NCI-H2196 treated with DMSO at 0.1 percent for 48 hours (cell line): ENCODE measurements around the gene COA8.

ENCODE experiments used
- DNase-seq: peaks from one replicate; lab custom pipeline; 2025; ENCODE audit not compliant: unreplicated experiment; lab: John Stamatoyannopoulos, UW

The COA8 gene

DNA sequence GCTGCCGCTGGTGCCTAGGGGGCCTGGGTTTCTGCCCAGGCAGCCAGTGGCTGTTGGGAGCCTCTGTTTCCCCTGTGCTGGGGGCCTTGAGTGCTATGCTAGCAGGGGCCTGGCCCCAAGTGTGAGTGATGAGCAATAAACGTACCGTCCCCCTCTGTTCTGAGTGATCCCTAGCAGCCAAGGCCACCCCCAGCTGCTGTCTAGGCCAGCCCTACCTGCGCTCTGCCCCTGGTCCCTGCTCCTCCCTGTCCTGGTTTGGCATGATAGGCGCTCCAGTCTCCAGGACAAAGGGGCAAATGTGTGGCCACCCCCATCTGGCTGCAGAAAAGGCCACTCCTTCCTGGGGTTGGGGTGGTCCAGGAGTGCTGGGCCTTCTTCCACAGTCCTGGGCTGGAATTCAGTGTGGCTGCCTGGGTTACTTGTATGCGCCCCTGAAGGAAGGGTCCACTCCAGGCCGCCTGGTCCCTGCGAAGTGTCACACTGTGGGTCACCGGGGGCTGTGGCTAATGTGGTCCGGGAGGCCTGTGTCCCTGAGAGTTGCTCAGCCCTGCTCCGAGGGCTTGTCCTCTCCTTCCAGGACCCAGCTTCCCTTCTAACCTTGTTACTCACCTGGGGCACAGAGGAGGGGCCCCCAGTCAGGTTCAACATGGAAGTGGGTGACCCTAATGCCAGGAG, 26.7 kb upstream of the COA8 start:
- no peak for DNase-seq

DNA sequence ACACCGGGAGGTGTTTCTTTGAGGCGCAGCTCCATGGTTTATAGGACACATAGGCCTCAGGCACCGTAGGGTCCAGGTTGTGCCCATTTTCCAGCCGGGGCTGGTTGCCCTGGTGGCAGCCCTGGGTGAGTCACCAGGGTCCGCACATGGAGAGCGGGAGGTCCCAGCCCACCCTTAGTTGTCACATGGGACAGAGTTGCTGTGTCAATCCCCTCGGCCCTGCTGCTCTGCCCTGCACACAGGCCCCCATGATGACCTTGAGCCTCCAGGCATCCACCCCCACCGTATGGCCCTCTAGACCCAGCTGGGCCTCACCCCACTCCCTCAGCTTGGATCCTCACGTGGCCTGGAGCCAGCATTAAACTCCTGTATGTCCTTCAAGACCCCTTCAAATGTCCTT, 26.1 kb upstream of the COA8 start:
- no peak for DNase-seq

DNA sequence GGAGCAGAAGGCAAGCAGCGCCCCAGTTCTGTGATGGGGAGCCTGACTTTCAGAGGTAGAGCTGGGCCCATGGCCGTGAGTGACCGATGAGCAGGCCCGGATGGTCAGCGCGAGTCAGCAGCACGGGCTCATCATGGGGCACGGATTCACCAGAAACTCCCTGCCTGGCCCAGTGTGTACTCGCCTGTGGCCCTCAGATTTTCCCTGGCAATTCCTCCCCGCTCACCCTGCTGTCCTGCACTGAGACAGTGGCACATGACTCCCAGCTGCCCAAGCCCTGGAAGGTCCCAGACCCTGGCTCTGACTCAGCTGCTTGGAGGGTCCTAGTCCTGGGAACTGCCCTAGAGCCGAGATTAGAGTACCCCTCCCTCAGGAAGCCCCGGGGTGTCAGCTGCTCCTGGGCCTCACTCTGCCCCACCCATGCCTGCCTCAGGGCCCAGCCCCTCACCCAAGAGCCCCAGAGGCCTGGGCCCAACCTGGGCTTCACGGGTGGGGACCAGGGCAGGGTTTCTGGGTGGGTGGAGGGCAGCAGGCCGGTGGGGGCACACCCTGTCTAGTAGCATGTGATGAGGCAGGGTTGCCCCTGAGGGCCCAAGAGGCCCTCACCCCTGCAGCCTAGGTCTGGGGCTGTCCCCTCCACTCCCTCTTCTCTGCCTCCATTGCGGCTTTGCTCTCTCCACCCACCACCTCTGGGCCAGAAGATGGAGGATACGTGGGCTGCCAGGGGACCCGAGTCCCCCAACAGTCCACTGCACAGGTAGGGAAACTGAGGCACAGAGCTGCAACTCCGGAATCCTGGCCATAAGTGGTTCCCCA, 25.4 kb upstream of the COA8 start:
- DNase-seq, result no peak

DNA sequence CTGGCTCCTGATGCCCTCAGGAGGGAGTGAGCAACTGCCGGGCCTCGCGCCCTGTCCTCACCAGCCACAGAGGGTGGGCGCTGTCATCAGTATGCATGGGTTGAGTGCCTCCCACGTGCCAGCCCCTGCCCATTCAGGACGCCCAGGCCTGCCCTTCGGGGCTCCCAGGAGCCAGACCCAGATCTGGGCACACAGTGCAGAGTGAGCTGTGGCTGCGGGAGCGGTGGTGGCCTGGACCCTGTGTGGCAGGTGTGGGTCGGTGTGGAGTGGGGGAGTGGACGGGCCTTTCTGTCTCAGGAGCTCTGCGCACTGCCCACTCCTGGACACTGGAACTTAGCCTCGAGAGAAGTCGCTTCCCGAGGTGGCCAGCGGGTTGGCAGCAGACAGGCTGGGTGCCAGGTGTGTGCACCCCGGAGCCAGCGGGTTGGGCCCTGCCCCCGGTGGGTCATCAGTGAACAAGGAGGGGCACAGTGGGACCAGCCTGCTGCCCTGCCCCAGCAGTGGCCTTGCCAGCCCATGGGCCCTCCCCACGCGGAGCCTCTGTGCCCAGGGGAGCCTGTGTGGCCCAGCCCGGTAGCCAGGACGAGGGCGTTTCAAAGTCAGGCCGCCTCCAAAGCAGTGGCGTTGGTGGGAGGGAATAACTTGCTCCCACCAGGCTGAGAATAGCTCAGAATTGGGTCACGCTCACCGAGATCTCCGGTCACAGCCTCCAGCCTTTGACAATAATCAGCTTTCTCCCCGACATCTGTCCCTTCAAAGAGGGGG, 24.3 kb upstream of the COA8 start:
- DNase-seq, result no peak

GRCh38 chr14:103539056-103539825, 23.5 kb upstream of the COA8 start:
- DNase-seq, result no peak

- no peak for DNase-seq
Observed at GRCh38 chr14:103540821-103541708, 21.7 kb upstream of the COA8 start.

DNA sequence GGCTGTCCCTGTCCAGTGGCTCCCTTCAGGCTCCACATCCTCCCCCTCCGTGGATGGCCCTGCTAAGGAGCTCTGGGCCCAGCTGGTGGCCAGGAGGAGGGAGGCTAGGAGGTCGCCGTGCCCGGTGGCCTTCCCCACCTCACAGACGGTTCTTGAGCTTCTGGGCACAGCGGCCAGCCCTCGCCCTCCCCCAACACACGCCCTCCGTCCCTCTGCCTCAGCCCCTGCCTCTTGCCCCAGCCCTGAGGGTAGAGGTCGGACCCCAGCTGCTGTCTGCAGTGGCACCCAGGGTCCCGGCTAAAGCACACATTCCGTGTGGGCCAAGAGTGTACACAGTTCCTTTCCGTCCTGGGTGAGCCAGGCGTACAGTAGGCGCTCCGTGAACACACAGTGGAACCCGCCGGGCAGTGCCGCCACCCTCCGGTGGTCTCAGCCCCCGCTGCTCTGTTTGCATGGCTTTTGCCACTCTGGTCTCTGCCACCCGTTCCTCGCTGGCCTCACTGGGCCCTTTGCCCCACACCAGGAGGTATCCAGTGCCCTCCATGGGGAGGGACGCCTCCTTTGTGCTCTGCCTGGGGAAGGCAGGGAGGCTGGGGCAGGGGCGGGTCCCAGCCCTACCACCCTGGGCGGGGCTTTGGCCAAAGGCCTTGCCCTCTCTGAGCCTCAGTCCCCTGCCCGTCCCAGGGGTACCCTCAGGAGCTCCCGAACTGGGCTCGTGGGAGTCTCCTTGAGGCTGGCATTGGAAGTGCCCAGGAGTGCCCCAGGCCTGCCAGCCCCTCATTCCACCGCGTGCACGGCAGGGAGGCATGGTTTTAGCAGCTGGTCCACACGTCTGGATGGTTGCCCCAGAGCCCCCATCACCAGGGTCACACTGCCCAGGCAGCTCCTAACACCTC, 20.8 kb upstream of the COA8 start:
- DNase-seq, result no peak

DNA sequence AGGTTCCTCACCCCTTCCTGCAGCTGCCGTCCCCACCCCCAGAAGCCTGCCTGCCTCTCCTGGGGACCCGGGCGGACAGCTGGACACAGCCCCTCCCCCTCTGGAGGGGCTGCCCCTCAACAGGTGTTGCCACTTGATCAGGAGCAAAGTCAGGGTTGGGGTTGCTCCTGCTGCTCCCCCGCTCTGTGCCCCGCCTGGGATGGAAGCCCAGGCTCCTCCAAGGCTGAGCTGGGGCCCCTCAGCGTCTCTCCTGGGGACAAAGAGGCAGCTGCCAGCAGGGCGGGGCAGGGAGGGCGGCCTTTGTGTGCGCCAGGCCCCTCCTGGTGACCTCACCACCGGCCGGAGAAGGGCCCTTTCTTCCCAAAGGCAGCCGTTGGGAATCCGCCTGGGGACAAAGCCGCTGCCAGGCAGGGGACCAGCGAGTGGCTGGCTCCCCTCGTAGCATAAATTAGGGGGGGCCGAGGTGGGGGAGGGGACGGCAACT, 20.1 kb upstream of the COA8 start:
- DNase-seq, result peak; percentile 25

- DNase-seq, result no peak
Observed at GRCh38 chr14:103543140-103543539, 19.6 kb upstream of the COA8 start.

- no peak for DNase-seq
Observed at GRCh38 chr14:103543721-103544387, 18.9 kb upstream of the COA8 start.

DNA sequence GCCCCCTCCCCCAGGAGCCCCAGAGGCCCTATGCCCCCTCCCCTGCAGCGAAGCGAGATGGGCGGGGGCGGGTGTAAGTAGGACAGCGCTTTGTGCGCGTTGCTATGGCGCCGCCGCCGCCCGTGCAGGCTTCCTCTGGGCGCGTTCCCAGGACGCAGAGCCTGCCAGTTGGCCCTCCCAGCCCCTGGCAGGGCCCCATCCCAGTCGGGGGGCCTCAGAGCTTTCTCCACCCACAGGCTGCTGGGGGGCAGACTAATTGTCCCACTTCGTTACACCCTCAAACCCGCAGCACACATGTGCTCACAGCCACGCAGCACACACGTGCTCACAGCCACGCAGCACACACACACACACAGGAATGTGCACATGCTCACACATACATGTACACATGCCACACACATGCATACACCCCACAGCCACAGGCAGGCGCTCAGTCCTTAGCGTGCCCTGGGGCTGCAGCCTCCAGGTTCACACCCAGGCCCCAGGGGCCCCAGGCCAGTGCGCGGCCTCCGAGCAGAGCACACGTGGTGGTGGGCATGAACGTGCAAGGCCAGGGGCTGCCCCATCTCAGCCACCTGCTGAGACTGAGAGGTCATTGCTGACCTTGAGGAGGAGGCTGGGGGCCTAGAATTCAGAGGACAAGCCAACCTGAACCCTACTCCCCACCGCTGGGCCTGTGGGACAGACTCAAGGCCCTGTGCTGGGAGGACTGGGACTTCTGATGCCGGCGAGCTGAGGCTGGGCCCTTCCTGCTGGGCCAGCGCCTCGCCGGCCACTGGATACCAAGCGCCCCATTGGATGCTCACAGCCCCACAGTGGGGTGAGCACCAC, 18.2 kb upstream of the COA8 start:
- no peak for DNase-seq

DNA sequence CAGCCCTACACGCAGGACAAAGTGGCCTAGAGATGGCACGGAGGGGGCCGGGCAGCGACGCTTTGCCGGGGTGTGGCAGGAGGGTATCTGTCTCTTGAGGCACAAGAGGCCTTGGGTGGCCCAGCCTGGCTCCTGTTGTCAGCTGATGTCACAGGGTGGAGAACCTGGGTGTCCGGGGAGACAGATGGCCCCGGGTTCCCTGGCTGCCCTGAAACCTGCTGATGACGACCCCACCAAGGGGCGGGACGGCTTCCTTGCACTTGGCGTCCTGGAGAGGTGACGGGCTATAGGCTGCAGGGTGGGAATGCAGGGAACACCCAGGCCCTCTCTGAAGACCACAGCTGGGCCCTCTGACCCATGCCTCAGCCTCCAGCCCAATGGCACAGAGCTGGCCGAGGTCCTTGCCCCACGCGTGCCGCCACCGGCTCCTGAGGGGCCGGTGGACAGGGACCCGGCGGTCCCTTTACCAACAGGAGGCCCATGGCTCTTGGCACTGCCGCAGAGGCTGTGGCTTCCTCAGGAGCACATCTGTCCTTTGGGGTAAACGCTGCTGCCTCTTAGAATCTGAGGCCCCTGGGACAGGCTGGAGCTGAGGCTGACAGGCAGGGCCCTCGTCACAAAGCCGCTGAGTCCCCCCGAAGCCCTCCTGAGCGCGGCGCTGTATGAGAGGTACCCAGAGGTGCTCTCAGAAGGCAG, 17.4 kb upstream of the COA8 start:
- DNase-seq, result no peak

DNA sequence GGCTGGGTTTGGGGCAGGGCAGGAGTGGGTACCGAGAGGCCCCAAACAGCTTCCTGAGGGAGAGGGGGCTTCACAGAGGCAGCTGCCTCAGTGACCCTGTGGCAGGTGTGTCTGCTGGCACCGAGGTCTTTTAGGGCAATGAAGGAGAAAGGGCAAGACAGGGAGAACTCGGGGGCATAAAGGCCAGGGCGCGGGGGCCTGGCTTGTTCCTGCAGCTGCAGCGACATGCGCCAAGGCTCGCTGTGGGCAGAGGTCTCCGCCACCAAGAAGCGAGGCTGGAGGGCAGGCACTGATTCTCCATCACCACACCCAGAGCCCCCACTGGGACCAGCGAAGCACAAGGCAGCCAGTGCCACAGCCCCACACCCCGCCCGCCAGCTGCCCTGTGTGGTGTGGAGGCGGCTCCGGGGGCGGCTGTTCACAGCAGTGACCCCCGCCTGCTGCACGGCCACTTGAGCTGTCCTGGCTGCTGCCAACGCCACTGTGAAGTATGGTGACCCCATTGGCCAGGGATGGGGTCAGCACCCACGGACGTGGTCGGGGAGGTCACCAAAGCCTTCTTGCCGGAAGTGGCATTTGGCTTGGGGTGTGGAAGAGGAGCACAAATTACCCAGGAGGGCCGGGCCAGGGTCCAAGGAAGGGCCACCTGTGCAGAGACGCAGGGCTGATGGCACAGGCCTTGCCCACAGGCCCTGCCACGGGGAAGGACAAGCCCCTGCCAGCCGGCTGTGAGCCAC, 16.7 kb upstream of the COA8 start:
- no peak for DNase-seq

DNA sequence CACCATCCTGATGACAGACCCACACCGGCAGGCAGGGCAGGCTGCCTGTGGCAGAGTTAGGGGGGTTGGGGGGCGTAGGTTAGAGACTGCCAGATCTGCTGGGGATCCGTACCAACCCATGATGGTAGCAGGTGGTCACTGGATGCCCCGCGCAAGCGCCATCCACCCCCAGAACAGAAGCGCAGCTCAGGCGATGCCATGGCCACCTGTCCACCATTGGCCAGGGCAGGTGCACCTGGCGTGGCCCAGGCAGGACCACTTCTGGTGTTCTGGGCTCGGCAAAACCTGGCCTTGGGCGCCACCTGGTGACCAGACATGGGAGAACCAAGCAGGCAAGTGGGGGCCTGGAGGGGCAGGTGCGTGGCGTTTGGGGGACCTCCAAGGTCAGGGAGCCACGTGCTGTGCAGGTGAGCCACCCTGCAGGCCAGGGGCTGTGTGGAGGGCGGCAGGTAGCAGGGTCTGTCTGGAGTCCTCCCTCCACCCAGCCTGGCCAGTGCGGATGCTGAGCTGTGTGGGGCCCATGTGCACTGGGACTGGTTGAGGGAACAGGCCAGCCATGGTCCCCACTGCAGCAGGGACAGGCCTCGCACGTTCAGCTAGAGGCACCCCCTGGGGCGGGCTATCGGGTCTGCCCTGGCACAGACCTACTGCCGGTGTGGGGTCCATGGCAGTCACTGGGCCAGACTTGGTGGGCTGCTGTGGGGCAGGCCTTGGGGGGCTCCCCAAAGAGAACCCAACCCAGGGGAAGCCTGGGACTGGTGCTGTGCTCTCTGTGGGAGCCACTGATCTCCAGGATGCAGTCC, 15.9 kb upstream of the COA8 start:
- DNase-seq, result peak; percentile 21

GRCh38 chr14:103547455-103547940, 15.3 kb upstream of the COA8 start:
- no peak for DNase-seq
